Measurements from ENCODE around the gene SLC25A26.

Gene SLC25A26

DNA sequence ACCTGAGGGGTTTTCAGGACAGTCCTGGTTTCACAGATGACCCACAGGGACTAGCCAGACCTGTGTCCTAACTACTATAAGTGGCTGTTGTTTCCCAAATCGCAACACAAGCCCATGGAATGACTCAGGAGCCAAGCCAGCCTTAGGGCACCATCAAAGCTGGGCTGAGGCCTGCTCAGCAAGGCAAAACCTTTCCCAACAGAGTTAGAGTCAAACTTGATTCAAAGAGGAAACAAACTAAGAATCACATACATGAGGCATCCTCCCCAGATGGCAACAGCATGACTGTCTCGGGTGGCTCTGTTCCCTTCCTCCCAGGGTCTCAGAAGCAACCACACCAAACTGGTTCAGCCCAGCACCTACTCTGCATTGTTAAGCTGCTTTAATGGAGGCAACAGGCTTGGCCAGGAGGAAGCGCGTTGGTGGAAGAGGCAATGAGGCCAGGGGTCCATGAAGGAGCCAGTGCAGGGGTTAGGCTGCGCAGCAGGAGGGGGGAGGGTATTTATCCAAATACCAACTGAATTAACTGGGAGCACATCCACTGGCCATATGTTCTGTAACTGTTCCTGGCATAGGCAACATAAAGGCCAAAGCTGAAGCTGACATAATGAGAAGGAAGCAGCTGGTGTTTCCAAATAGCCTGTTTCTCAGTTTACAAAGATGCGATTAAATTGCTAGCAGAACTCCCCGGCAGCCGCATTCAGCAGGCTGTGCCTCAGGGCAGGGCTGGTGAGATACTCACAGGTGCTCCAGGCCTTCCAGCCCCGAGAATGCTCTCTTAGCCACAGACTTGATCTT is 177.6 kb downstream of the SLC25A26 start:
- Histone ChIP-seq H3K4me1 (ENCODE audit: insufficient read depth, insufficient read length) (peaks cover 10% of the 10 kb centered on the region), H3K36me3 (ENCODE audit: insufficient read depth, insufficient read length, low read length) (peaks cover 72% of the 10 kb centered on the region), H3K9me3 (ENCODE audit: insufficient read depth, low read length) (no peaks in the 10 kb centered on the region), H3K9ac (ENCODE audit: insufficient read length, low read depth) (no peak overlapping the region), H3K27me3 (ENCODE audit: insufficient read depth, insufficient read length) (no peaks in the 10 kb centered on the region), H3K4me3 (ENCODE audit: insufficient read length, low read depth) (no peak overlapping the region)
- no peak for DNase-seq (ENCODE audit: low read depth, low spot score)
- TF ChIP-seq SUZ12 (IDR thresholded peaks at IDR 0.05; ENCODE audit: extremely low read depth, insufficient read depth, insufficient read length) (no peak), ZNF274 (IDR thresholded peaks at IDR 0.05; ENCODE audit: low read depth, low read length) (no peak), YY1 (IDR thresholded peaks at IDR 0.05; ENCODE audit: insufficient read depth, insufficient read length) (no peak)

DNA sequence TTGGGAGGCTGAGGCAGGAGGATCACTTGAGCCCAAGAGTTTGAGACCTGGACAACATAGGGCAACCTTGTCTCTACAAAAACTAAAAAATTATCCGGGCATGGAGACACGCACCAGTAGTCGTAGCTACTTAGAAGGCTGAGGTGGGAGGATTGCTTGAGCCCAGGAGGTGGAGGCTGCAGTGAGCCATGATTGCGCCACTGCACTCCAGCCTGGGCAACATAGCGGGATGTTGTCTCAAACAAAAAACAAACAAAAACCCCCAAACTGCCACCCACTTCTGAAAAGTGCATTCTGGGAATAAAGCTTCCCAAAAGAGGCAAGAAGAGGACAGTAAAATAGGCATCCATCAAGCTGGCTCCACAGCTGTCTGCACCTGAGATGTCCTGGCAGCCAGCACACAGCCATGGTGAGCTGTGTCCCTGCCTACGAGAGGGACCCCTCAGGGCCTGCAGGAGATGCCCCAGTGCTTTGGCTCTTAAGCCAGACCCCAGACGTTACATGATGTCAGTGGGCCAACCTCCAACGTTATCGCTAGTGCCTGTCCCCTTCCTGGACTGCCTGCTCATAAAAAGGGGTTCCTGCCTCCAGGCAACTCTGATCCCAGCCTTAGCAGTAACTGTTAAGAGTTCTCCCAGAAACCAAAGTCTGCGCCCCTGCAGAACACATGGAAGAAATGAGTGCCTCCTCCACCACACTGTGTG is 178.9 kb downstream of the SLC25A26 start:
- Histone ChIP-seq H3K9ac (ENCODE audit: insufficient read length, low read depth) (no peak overlapping the region), H3K36me3 (ENCODE audit: insufficient read depth, insufficient read length, low read length) (peaks cover 72% of the 10 kb centered on the region), H3K4me1 (ENCODE audit: insufficient read depth, insufficient read length) (peaks cover 12% of the 10 kb centered on the region), H3K4me3 (ENCODE audit: insufficient read length, low read depth) (no peak overlapping the region), H3K27me3 (ENCODE audit: insufficient read depth, insufficient read length) (no peaks in the 10 kb centered on the region), H3K9me3 (ENCODE audit: insufficient read depth, low read length) (no peaks in the 10 kb centered on the region)
- no peak for TF ChIP-seq SUZ12 (IDR thresholded peaks at IDR 0.05; ENCODE audit: extremely low read depth, insufficient read depth, insufficient read length)
- TF ChIP-seq YY1 (IDR thresholded peaks at IDR 0.05; ENCODE audit: insufficient read depth, insufficient read length): no peak
- no peak for TF ChIP-seq ZNF274 (IDR thresholded peaks at IDR 0.05; ENCODE audit: low read depth, low read length)
- DNase-seq (ENCODE audit: low read depth, low spot score): no peak

DNA sequence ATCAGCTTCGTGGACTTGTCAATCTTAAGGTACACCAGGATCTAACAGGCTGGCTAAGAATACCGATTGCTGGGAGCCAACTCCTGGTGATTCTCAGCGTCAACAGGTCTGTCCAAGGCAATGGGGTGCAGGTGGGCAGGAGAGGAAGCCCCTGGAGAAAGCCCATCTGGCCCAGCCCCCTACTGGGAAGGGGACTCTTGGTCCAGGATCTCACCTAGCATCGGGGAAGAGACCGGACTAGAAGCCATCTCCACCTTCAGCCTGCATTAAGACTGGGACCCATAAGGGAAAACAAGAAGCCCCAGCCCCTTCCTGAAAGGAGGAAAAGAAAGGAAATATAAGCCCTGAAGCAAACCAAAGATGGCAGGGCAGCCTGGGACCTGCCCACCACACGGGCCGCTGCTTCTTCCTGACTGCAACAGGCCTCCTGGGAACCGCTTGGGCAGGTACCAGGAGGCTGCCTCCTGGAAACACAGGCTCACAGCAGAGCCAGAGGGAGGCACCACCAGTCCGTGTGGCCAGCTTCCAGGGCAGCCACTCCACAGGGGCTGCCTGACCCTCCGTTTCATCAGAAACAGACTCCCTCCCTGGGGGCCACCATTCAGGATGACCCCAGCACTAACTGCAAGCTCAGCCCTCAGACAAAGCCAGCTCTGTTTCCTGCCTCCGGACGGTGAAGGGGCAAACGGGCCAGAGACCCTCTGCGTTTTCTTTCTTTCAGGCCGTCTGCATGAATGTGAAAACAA is 179.8 kb downstream of the SLC25A26 start:
- Histone ChIP-seq H3K9me3 (ENCODE audit: insufficient read depth, low read length) (no peaks in the 10 kb centered on the region), H3K9ac (ENCODE audit: insufficient read length, low read depth) (no peak overlapping the region), H3K36me3 (ENCODE audit: insufficient read depth, insufficient read length, low read length) (peaks cover 74% of the 10 kb centered on the region), H3K4me1 (ENCODE audit: insufficient read depth, insufficient read length) (peaks cover 17% of the 10 kb centered on the region), H3K27me3 (ENCODE audit: insufficient read depth, insufficient read length) (no peaks in the 10 kb centered on the region), H3K4me3 (ENCODE audit: insufficient read length, low read depth) (no peak overlapping the region)
- DNase-seq (ENCODE audit: low read depth, low spot score): no peak
- TF ChIP-seq ZNF274 (IDR thresholded peaks at IDR 0.05; ENCODE audit: low read depth, low read length): no peak
- no peak for TF ChIP-seq YY1 (IDR thresholded peaks at IDR 0.05; ENCODE audit: insufficient read depth, insufficient read length)
- no peak for TF ChIP-seq SUZ12 (IDR thresholded peaks at IDR 0.05; ENCODE audit: extremely low read depth, insufficient read depth, insufficient read length)

DNA sequence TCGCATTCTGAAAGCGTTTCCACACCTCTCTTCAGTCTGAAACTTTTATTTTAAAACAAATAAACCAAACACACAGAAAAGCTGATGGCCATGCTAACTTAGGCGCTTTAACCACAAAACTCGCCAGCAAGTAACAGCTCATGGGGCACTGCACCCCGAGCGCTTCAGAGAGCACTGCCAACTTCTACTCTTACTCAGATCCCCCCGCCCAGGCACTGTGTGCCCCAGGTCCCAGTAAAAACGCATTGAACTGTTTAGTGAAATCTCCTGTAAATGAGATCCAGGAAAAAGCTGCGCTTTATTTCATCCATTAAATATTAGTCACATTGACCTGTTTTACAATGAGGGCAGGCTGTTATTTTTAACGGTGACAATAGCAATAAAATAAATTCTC is 180.4 kb downstream of the SLC25A26 start:
- no peak overlapping the region for H3K9ac ChIP-seq (ENCODE audit: insufficient read length, low read depth)
- H3K4me3 ChIP-seq (ENCODE audit: insufficient read length, low read depth): no peak overlapping the region

DNA sequence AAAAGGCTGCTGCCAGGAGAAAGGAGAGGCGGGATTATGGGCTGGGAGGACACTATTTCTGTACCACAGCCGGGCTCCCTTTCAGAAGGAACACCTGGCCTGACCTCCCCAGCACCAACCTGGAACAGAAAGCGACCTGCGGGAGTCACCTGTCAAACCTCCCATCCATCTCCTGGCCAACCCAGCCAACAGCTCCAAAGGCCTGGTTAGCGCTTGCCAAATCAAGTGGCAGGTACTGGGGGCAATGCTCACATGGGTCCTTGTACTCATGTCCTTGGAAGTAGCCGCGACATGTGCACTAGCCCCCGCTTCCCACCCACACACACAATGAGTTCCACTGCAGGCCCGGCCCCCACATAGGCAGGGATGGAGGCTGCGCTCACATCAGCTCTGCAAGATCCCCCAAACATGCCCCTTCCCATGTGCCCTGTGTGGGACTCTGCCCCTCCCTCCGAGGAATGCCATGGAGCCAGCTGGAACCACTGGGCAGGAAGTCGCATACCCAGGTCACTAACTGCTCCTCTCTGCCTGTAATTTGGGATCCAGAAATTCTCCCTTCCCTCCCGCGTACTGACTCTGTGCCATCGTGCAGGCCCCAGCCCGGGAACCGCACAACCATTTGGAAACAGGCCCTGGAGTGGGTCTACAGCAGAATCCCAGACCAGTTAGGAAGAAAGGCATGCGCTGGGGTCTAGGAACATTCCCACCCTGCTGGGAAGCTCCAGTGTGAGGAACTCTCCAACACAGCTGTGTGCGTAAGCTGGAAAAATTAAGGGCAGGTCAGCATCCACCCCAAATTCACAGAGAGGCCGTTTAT is 181.1 kb downstream of the SLC25A26 start:
- no peaks in the 10 kb centered on the region for H3K27me3 ChIP-seq (ENCODE audit: insufficient read depth, insufficient read length)
- H3K4me3 ChIP-seq (ENCODE audit: insufficient read length, low read depth): no peak overlapping the region
- H3K36me3 ChIP-seq (ENCODE audit: insufficient read depth, insufficient read length, low read length): peaks cover 73% of the 10 kb centered on the region
- H3K9me3 ChIP-seq (ENCODE audit: insufficient read depth, low read length): no peaks in the 10 kb centered on the region
- DNase-seq (ENCODE audit: low read depth, low spot score): no peak
- peaks cover 19% of the 10 kb centered on the region for H3K4me1 ChIP-seq (ENCODE audit: insufficient read depth, insufficient read length)
- no peak for TF ChIP-seq SUZ12 (IDR thresholded peaks at IDR 0.05; ENCODE audit: extremely low read depth, insufficient read depth, insufficient read length)
- no peak for TF ChIP-seq ZNF274 (IDR thresholded peaks at IDR 0.05; ENCODE audit: low read depth, low read length)
- no peak for TF ChIP-seq YY1 (IDR thresholded peaks at IDR 0.05; ENCODE audit: insufficient read depth, insufficient read length)
- no peak overlapping the region for H3K9ac ChIP-seq (ENCODE audit: insufficient read length, low read depth)

More for the DNA sequence above, 180.4 kb downstream of the SLC25A26 start:
- DNase-seq (ENCODE audit: low read depth, low spot score): no peak
- peaks cover 73% of the 10 kb centered on the region for H3K36me3 ChIP-seq (ENCODE audit: insufficient read depth, insufficient read length, low read length)
- no peaks in the 10 kb centered on the region for H3K9me3 ChIP-seq (ENCODE audit: insufficient read depth, low read length)
- TF ChIP-seq ZNF274 (IDR thresholded peaks at IDR 0.05; ENCODE audit: low read depth, low read length) (no peak), YY1 (IDR thresholded peaks at IDR 0.05; ENCODE audit: insufficient read depth, insufficient read length) (no peak), SUZ12 (IDR thresholded peaks at IDR 0.05; ENCODE audit: extremely low read depth, insufficient read depth, insufficient read length) (no peak)
- peaks cover 19% of the 10 kb centered on the region for H3K4me1 ChIP-seq (ENCODE audit: insufficient read depth, insufficient read length)
- H3K27me3 ChIP-seq (ENCODE audit: insufficient read depth, insufficient read length): no peaks in the 10 kb centered on the region

DNA sequence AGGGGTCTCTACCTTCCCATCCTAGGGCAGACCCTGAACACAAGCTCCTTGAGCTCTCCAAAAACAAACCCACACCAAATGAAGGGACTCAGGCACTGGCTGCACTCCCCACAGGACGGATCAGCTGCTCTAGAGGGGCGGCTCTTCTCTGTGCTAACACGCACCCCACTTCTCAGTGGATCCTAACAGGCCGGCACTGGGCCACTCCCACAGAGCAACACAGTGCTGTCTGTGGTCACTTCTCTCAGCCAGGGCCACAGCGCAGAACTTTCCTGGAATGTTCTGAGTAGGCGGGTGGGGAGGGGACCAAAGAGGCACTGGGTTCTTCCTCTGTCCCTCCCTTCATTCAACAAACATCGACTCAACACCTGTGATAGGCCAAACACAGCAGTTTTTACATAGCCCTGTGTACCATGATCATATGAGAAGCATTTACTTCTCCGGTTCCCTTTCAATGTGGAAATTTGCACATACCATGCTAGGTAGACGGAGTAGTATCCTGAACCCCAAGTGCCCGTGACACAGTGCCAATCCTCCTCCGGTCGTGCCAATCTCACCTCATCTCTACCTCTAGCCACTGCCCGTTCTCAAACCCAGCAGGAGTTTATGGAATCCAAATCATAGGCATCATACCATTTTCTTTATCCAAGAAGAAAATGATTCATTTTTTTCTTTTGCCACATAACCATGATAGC is 181.9 kb downstream of the SLC25A26 start:
- no peak for TF ChIP-seq YY1 (IDR thresholded peaks at IDR 0.05; ENCODE audit: insufficient read depth, insufficient read length)
- TF ChIP-seq ZNF274 (IDR thresholded peaks at IDR 0.05; ENCODE audit: low read depth, low read length): no peak
- no peak for TF ChIP-seq SUZ12 (IDR thresholded peaks at IDR 0.05; ENCODE audit: extremely low read depth, insufficient read depth, insufficient read length)
- Histone ChIP-seq H3K9ac (ENCODE audit: insufficient read length, low read depth) (no peak overlapping the region), H3K4me3 (ENCODE audit: insufficient read length, low read depth) (no peak overlapping the region), H3K36me3 (ENCODE audit: insufficient read depth, insufficient read length, low read length) (peaks cover 73% of the 10 kb centered on the region), H3K9me3 (ENCODE audit: insufficient read depth, low read length) (no peaks in the 10 kb centered on the region), H3K4me1 (ENCODE audit: insufficient read depth, insufficient read length) (peaks cover 23% of the 10 kb centered on the region), H3K27me3 (ENCODE audit: insufficient read depth, insufficient read length) (no peaks in the 10 kb centered on the region)
- no peak for DNase-seq (ENCODE audit: low read depth, low spot score)
